Kasumi-1 (cell line): ENCODE data around the gene VIT.

Source experiments
- DNase-seq, 2 experiments: peaks; one replicate each; lab custom pipeline; 2025; lab: John Stamatoyannopoulos, UW

VIT gene

GRCh38 chr2:36859366-36859792 is 162.9 kb downstream of the VIT start:
- DNase-seq, result no peak

DNA sequence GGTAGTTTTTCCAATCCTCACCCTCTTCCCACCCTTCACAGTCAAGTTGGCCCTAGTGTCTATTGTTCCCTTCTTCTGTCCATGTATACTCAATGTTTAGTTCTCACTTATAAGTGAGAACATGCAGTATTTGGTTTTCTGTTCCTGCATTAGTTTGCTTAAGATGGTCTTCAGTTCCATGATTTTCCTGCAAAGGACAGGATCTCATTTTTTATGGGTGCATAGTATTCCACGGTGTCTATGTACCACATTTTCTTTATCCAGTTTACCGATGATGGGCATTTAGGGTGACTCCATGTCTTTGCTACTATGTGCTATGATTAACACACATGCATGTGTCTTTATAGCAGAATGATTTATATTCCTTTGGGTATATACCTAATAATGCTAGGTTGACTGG is 165.4 kb downstream of the VIT start:
- DNase-seq, result no peak
